Bronchial epithelial cell (primary cell): ENCODE results near the gene SIL1. TPM values are rescaled to one million over a fixed set of nuclear protein-coding genes. Genes with fewer than 3 reads are reported as not detected.
"Not testable (repeated sequence)": the region's sequence is repeated elsewhere in the genome, so short reads cannot be mapped to it uniquely, and the experiment has no call there.

Experiments used
- DNase-seq: peaks from one replicate; pipeline ENCODE4 v3.0.0-alpha.2; 2010; ENCODE audit warnings: low read depth
- FAIRE-seq: peaks from 2 replicates; lab custom pipeline; 2011; peaks lifted over from hg19 to GRCh38; lab: Jason Lieb, UNC
- H3K27me3 ChIP-seq: 2 replicates; pipeline ENCODE4 v1.5.1; 2011; ENCODE audit warnings: low read length; ENCODE audit not compliant: control insufficient read depth, insufficient read depth
- H3K36me3 ChIP-seq: 2 replicates; pipeline ENCODE4 v1.5.1; 2011; ENCODE audit warnings: low read length; ENCODE audit not compliant: control insufficient read depth, insufficient read depth
- H3K4me3 ChIP-seq: 2 replicates; pipeline ENCODE4 v1.5.1; 2011; ENCODE audit warnings: mild to moderate bottlenecking, low read depth, low read length, control low read depth
- CTCF ChIP-seq: IDR thresholded peaks from 2 replicates; pipeline ENCODE4 v1.5.1; 2011; ENCODE audit warnings: mild to moderate bottlenecking, moderate library complexity, low read length, control low read depth, inconsistent platforms; ENCODE audit not compliant: insufficient read depth, severe bottlenecking
- total RNA-seq: library from RNA; depleted of rRNA; stranded (reverse); fragments of >200 nt; gene quantifications from 2 replicates; pipeline ENCODE4 v1.2.1, GENCODE V29; 2014

SIL1 gene
- total RNA-seq, 1 donor from 2014 or later, result 85.3 TPM

- no peak for TF ChIP-seq CTCF
- Histone ChIP-seq H3K4me3 (no peak overlapping the region), H3K27me3 (no peaks in the 10 kb centered on the region), H3K36me3 (no peaks in the 10 kb centered on the region)
- DNase-seq (no peak), FAIRE-seq (no peak)
These were observed 118.8 kb downstream of the SIL1 start for GRCh38 chr5:139079225-139079990.

- FAIRE-seq, result no peak
- DNase-seq, result no peak
- no peak overlapping the region for H3K4me3 ChIP-seq
- H3K36me3 ChIP-seq, result no peaks in the 10 kb centered on the region
- no peaks in the 10 kb centered on the region for H3K27me3 ChIP-seq
- no peak for TF ChIP-seq CTCF
These were observed 119.8 kb downstream of the SIL1 start for GRCh38 chr5:139078345-139078744.

GRCh38 chr5:139077899-139078298 is 120.3 kb downstream of the SIL1 start:
- Histone ChIP-seq H3K27me3 (no peaks in the 10 kb centered on the region), H3K36me3 (no peaks in the 10 kb centered on the region), H3K4me3 (no peak overlapping the region)
- DNase-seq, result no peak
- no peak for TF ChIP-seq CTCF
- FAIRE-seq, result no peak

- DNase-seq (no peak), FAIRE-seq (no peak)
- Histone ChIP-seq H3K27me3 (no peaks in the 10 kb centered on the region), H3K4me3 (no peak overlapping the region), H3K36me3 (no peaks in the 10 kb centered on the region)
- no peak for TF ChIP-seq CTCF
These were observed 122.1 kb downstream of the SIL1 start for GRCh38 chr5:139076111-139076510.

- no peaks in the 10 kb centered on the region for H3K27me3 ChIP-seq
- H3K36me3 ChIP-seq, result no peaks in the 10 kb centered on the region
- no peak for TF ChIP-seq CTCF
- DNase-seq (no peak), FAIRE-seq (no peak)
- H3K4me3 ChIP-seq, result no peak overlapping the region
These were observed 122.8 kb downstream of the SIL1 start for GRCh38 chr5:139075066-139076050.

- FAIRE-seq, H3K4me3 ChIP-seq, DNase-seq, H3K36me3 ChIP-seq, H3K27me3 ChIP-seq: not testable (repeated sequence)
These were observed 124.2 kb downstream of the SIL1 start for GRCh38 chr5:139073956-139074355.
